ENCODE measurements around the gene RXFP4.
"Not testable (repeated sequence)": the region's sequence is repeated elsewhere in the genome, so short reads cannot be mapped to it uniquely, and the experiment has no call there.

Gene RXFP4

GRCh38 chr1:155929057-155929456, 12.4 kb upstream of the RXFP4 start:
- DNase-seq (ENCODE audit: low read depth), result no peak
- no peak overlapping the region for H3K4me3 ChIP-seq (ENCODE audit: control insufficient read depth, low read depth, low read length)
- no peak for TF ChIP-seq CTCF (conservative IDR thresholded peaks at IDR 0.05; ENCODE audit: control insufficient read depth, insufficient read depth, low read depth, low read length)

- peak overlapping the region; percentile 31 for H3K4me3 ChIP-seq (ENCODE audit: control insufficient read depth, low read depth, low read length)
- DNase-seq (ENCODE audit: low read depth), result not testable (repeated sequence)
These were observed 10.7 kb upstream of the RXFP4 start for GRCh38 chr1:155930725-155931124.

- no peak for TF ChIP-seq CTCF (conservative IDR thresholded peaks at IDR 0.05; ENCODE audit: control insufficient read depth, insufficient read depth, low read depth, low read length)
- H3K4me3 ChIP-seq (ENCODE audit: control insufficient read depth, low read depth, low read length), result peak overlapping the region; percentile 31
- DNase-seq (ENCODE audit: low read depth), result peak; percentile 39
These were observed 10.0 kb upstream of the RXFP4 start for GRCh38 chr1:155931332-155932038.

GRCh38 chr1:155932081-155932480, 9.4 kb upstream of the RXFP4 start:
- peak overlapping the region; percentile 31 for H3K4me3 ChIP-seq (ENCODE audit: control insufficient read depth, low read depth, low read length)

GRCh38 chr1:155932487-155932886, 9.0 kb upstream of the RXFP4 start:
- TF ChIP-seq CTCF (conservative IDR thresholded peaks at IDR 0.05; ENCODE audit: control insufficient read depth, insufficient read depth, low read depth, low read length), result no peak
- peak overlapping the region; percentile 80 for H3K4me3 ChIP-seq (ENCODE audit: control insufficient read depth, low read depth, low read length)
- peak; percentile 42 for DNase-seq (ENCODE audit: low read depth)

More at GRCh38 chr1:155932081-155932480, 9.4 kb upstream of the RXFP4 start:
- TF ChIP-seq CTCF (conservative IDR thresholded peaks at IDR 0.05; ENCODE audit: control insufficient read depth, insufficient read depth, low read depth, low read length), result no peak
- no peak for DNase-seq (ENCODE audit: low read depth)

GRCh38 chr1:155933591-155934096, 7.8 kb upstream of the RXFP4 start:
- DNase-seq (ENCODE audit: low read depth), result no peak
- H3K4me3 ChIP-seq (ENCODE audit: control insufficient read depth, low read depth, low read length), result peak overlapping the region; percentile 80
- no peak for TF ChIP-seq CTCF (conservative IDR thresholded peaks at IDR 0.05; ENCODE audit: control insufficient read depth, insufficient read depth, low read depth, low read length)

- H3K4me3 ChIP-seq (ENCODE audit: control insufficient read depth, low read depth, low read length), result peak within 1 kb of the TSS; percentile 80
- no peak for TF ChIP-seq CTCF (conservative IDR thresholded peaks at IDR 0.05; ENCODE audit: control insufficient read depth, insufficient read depth, low read depth, low read length)
- peak; percentile 99 for DNase-seq (ENCODE audit: low read depth)
These were observed 7.1 kb upstream of the RXFP4 start, which contains the start of gene KHDC4 for GRCh38 chr1:155934097-155934935. Gene KHDC4 (minus strand): TSS chr1:155934413. CDS start chr1:155934373, 40 bp downstream.
